Activated B cell treated with CpG ODN at 0.5 μM for 24 hours (primary cell): ENCODE results near the gene IRF1. TPM values are rescaled to one million over a fixed set of nuclear protein-coding genes. Genes with fewer than 3 reads are reported as not detected.

Source experiments
- ATAC-seq: fragments of 200-7000 bp; cut with Tn5 transposase; one replicate; pipeline ENCODE4 v1.10.0; 2021; ENCODE audit warnings: low read depth, mild to moderate bottlenecking, moderate library complexity
- CTCF ChIA-PET: fragments of 350-600 bp; sonication (Branson Sonifier 250); formaldehyde crosslinking; loops from one replicate; lab custom pipeline; 2021; ENCODE audit warnings: antibody characterized with exemption; lab: Charles Lee
- POLR2A ChIA-PET: fragments of 350-600 bp; sonication (Branson Sonifier 250); formaldehyde crosslinking; loops from one replicate; lab custom pipeline; 2021; ENCODE audit warnings: antibody characterized with exemption; lab: Charles Lee
- DNase-seq: peaks from one replicate; pipeline ENCODE4 v3.0.0; 2022
- H3K27ac Mint-ChIP-seq: one replicate; pipeline ENCODE4 v1.8.0; 2020; ENCODE audit warnings: mixed read lengths
- H3K27me3 Mint-ChIP-seq: one replicate; pipeline ENCODE4 v1.8.0; 2021; ENCODE audit warnings: mixed read lengths
- H3K36me3 Mint-ChIP-seq: one replicate; pipeline ENCODE4 v1.8.0; 2021; ENCODE audit warnings: low read depth, mixed read lengths
- H3K4me1 Mint-ChIP-seq: one replicate; pipeline ENCODE4 v1.8.0; 2021; ENCODE audit warnings: mixed read lengths
- H3K4me3 Mint-ChIP-seq: one replicate; pipeline ENCODE4 v1.8.0; 2020; ENCODE audit warnings: mild to moderate bottlenecking, mixed read lengths
- H3K9me3 Mint-ChIP-seq: one replicate; pipeline ENCODE4 v1.8.0; 2020; ENCODE audit warnings: mixed read lengths
- CTCF ChIP-seq: fragments of 200-600 bp; IDR thresholded peaks from one replicate; pipeline ENCODE4 v1.8.0; 2022; ENCODE audit warnings: antibody characterized with exemption, mild to moderate bottlenecking
- intact Hi-C: fragments of 100-400 bp; cut with micrococcal nuclease; formaldehyde crosslinking; loops from one replicate; pipeline ENCODE4 v1.15.1; 2024
- total RNA-seq: library from RNA; stranded (reverse); gene quantifications from 2 replicates; pipeline ENCODE4 v1.2.3, GENCODE V29; 2022

Gene IRF1
- total RNA-seq, 1 donor from 2014 or later, result 134 TPM

GRCh38 chr5:132445640-132445923, 45.0 kb downstream of the IRF1 start:
- peaks cover 47% of the 10 kb centered on the region for H3K36me3 Mint-ChIP-seq
- no peaks in the 10 kb centered on the region for H3K9me3 Mint-ChIP-seq
- ChIA-PET CTCF (no interaction called here), POLR2A (interaction anchor here (1.1 kb wide), 1 partner anchor 21 kb away, joined by 3 read pairs; no protein-coding TSS in a partner anchor)
- DNase-seq (no peak), ATAC-seq (no peak)
- no peak overlapping the region for H3K27ac Mint-ChIP-seq
- no peak overlapping the region for H3K4me3 Mint-ChIP-seq
- intact Hi-C loops, result no loop called here
- no peak for TF ChIP-seq CTCF
- peaks cover 57% of the 10 kb centered on the region for H3K4me1 Mint-ChIP-seq
- H3K27me3 Mint-ChIP-seq, result no peaks in the 10 kb centered on the region

GRCh38 chr5:132444841-132445639, 45.5 kb downstream of the IRF1 start:
- ATAC-seq (no peak), DNase-seq (no peak)
- H3K4me1 Mint-ChIP-seq, result peaks cover 57% of the 10 kb centered on the region
- intact Hi-C loops, result no loop called here
- ChIA-PET CTCF (no interaction called here), POLR2A (interaction anchor here (1.1 kb wide), 1 partner anchor 21 kb away, joined by 3 read pairs; no protein-coding TSS in a partner anchor)
- TF ChIP-seq CTCF, result no peak
- H3K27ac Mint-ChIP-seq, result no peak overlapping the region
- no peak overlapping the region for H3K4me3 Mint-ChIP-seq
- H3K36me3 Mint-ChIP-seq, result peaks cover 46% of the 10 kb centered on the region
- no peaks in the 10 kb centered on the region for H3K27me3 Mint-ChIP-seq
- no peaks in the 10 kb centered on the region for H3K9me3 Mint-ChIP-seq

- no peak overlapping the region for H3K4me3 Mint-ChIP-seq
- ATAC-seq, result no peak
- POLR2A ChIA-PET, result no interaction called here
- H3K9me3 Mint-ChIP-seq, result no peaks in the 10 kb centered on the region
- CTCF ChIA-PET, result no interaction called here
- H3K27ac Mint-ChIP-seq, result no peak overlapping the region
- DNase-seq, result no peak
- TF ChIP-seq CTCF, result no peak
- peaks cover 63% of the 10 kb centered on the region for H3K4me1 Mint-ChIP-seq
- intact Hi-C loops, result no loop called here
- peaks cover 38% of the 10 kb centered on the region for H3K36me3 Mint-ChIP-seq
- no peaks in the 10 kb centered on the region for H3K27me3 Mint-ChIP-seq
These were observed 46.5 kb downstream of the IRF1 start for GRCh38 chr5:132444061-132444460.

GRCh38 chr5:132439521-132440089, 51.0 kb downstream of the IRF1 start:
- no peak for DNase-seq

More at GRCh38 chr5:132439521-132440089, 51.0 kb downstream of the IRF1 start:
- H3K27me3 Mint-ChIP-seq, result no peaks in the 10 kb centered on the region
- no peak overlapping the region for H3K4me3 Mint-ChIP-seq
- TF ChIP-seq CTCF, result no peak
- no peak overlapping the region for H3K27ac Mint-ChIP-seq
- H3K9me3 Mint-ChIP-seq, result no peaks in the 10 kb centered on the region
- peaks cover 60% of the 10 kb centered on the region for H3K4me1 Mint-ChIP-seq
- intact Hi-C loops, result no loop called here
- POLR2A ChIA-PET, result interaction anchor here (0.8 to 6.1 kb wide), 5 partner anchors 13 to 51 kb away, joined by 3 to 39 read pairs (median 4); partner anchors contain the start of gene IRF1
- ATAC-seq, result no peak
- H3K36me3 Mint-ChIP-seq, result peaks cover 29% of the 10 kb centered on the region
- CTCF ChIA-PET, result interaction anchor here (0.8 to 1.4 kb wide), 3 partner anchors 13 to 86 kb away, joined by 3 to 6 read pairs (median 3); no protein-coding TSS in a partner anchor
